ENCODE data around the gene ASCL3. TPM values are rescaled to one million over a fixed set of nuclear protein-coding genes. Genes with fewer than 3 reads are reported as not detected.
"Not testable (repeated sequence)": the region's sequence is repeated elsewhere in the genome, so short reads cannot be mapped to it uniquely, and the experiment has no call there.

Gene ASCL3
- total and polyA plus RNA-seq, 4 experiments from 2014 or later: not detected

DNA sequence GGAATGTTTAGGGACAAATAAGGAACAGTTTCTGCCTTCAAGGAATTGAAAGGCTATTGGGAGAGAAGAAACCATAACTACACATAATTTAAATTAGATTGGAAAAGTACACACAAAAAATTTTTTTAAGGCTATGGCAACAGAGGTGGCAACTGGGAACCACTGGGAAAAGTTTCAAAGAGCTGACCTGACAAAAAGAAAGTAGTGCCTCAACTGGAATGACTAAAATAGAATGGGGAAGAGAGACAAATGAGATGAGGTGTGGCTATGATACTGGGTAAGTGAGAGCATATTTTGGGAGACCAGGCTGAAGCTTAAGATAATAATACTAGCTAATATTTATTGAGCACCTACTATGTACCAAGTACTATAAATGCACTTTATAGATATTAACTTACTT lies 34.7 kb downstream of the ASCL3 start:
- POLR2A ChIA-PET (ENCODE audit: partially characterized antibody): interaction anchor here (1.0 kb wide), 1 partner anchor 219 kb away, joined by 5 read pairs; no protein-coding TSS in a partner anchor

DNA sequence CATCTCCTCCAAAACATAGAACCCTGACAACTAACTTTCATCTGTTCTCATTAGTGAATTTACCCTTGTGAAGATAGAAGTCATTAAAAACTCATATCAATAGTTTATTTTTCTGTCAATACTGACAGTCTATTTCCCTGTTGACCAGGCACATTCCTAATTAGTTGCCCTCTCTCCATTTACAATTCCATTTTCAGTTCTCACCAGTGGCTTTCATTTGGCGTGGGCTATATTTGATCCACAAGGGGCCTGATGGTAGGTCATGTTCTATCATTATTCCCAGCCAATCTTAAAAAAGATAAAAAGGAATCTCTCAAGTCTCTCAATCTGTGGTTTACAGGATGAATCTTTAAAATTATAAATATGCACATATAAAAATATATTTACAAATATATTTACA lies 35.7 kb downstream of the ASCL3 start:
- ChIA-PET POLR2A (ENCODE audit: partially characterized antibody) (no interaction called here), CTCF (ENCODE audit: partially characterized antibody) (no interaction called here)

More for the DNA sequence above, 34.7 kb downstream of the ASCL3 start:
- Mint-ChIP-seq H3K27me3 (peaks cover 0 to 4% of the 10 kb centered on the region in 2 donors), H3K36me3 (peaks cover 0 to 2% of the 10 kb centered on the region in 2 donors), H3K27ac (peak overlapping the region in 2 of 7 donors; percentile 4 to 64), H3K4me3 (peak overlapping the region in 3 of 8 donors; percentile 6 to 32 (median 14)), H3K4me1 (peaks cover 11 to 41% (median 25%) of the 10 kb centered on the region in 4 donors), H3K9me3 (no peaks in the 10 kb centered on the region)
- Histone ChIP-seq H3K4me1 (ENCODE audit: insufficient read depth, low read length) (peaks cover 21% of the 10 kb centered on the region), H3K36me3 (ENCODE audit: insufficient read depth, low read length) (no peaks in the 10 kb centered on the region), H3K9me3 (ENCODE audit: control insufficient read depth in 1 of 2, low read length in 2 of 2) (no peaks in the 10 kb centered on the region), H3K27ac (ENCODE audit: low read depth, low read length) (no peak overlapping the region), H3K27me3 (ENCODE audit: insufficient read depth, low read length) (no peaks in the 10 kb centered on the region), H3K4me3 (ENCODE audit: low read length in 2 of 2) (no peak overlapping the region)
- no peak for DNase-seq
- intact Hi-C loops (cut with micrococcal nuclease): no loop called here
- CTCF ChIA-PET (ENCODE audit: partially characterized antibody): interaction anchor here (1.2 kb wide), 1 partner anchor 230 kb away, joined by 3 read pairs; no protein-coding TSS in a partner anchor

DNA sequence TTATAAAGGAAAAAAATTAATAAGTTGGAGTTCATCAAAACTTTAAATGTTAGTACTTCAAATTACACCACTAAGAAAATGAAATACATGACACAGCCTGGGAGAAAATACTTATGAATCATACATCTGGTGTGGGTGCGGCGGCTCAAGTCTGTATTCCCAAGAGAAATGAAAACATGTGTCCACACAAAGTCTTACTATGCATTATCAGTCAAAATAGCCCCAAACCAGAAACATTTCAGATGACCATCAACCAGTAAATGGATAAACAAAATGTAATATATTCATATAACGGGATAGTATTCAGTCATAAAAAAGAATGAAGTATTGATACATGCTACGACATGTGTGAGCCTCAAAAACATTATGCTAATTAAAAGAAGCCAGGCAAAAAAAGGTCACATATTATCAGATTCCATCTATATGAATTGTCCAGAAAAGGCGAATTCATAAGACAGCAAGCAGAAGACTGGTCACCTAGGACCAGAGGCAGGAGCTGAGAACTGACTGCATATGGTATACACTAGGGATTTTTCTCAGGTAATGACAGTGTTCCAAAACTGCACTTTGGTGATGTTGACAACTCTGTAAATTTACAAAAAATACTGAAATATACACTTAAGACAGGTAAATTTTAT lies 37.2 kb downstream of the ASCL3 start:
- no peak overlapping the region for H3K27ac Mint-ChIP-seq
- ChIA-PET CTCF (ENCODE audit: partially characterized antibody) (no interaction called here), POLR2A (ENCODE audit: partially characterized antibody) (no interaction called here)
- H3K27me3 Mint-ChIP-seq: peaks cover 0 to 4% of the 10 kb centered on the region in 2 donors
- H3K4me3 Mint-ChIP-seq: no peak overlapping the region
- Histone ChIP-seq H3K4me1 (ENCODE audit: insufficient read depth, low read length) (peaks cover 14% of the 10 kb centered on the region), H3K36me3 (ENCODE audit: insufficient read depth, low read length) (no peaks in the 10 kb centered on the region), H3K27ac (ENCODE audit: low read depth, low read length) (no peak overlapping the region), H3K27me3 (ENCODE audit: insufficient read depth, low read length) (no peaks in the 10 kb centered on the region), H3K9me3 (ENCODE audit: control insufficient read depth in 1 of 2, low read length in 2 of 2) (no peaks in the 10 kb centered on the region), H3K4me3 (ENCODE audit: low read length in 2 of 2) (no peak overlapping the region)
- peaks cover 10 to 35% (median 20%) of the 10 kb centered on the region in 4 donors for H3K4me1 Mint-ChIP-seq
- H3K9me3 Mint-ChIP-seq: peaks cover 0 to 11% (median 5%) of the 10 kb centered on the region in 8 donors
- DNase-seq: no peak
- H3K36me3 Mint-ChIP-seq: peaks cover 3 to 10% of the 10 kb centered on the region in 2 donors
- intact Hi-C loops (cut with micrococcal nuclease): no loop called here

More for the DNA sequence above, 35.7 kb downstream of the ASCL3 start:
- Mint-ChIP-seq H3K27ac (peak overlapping the region in 2 of 7 donors; percentile 0 to 2), H3K4me3 (peak overlapping the region in 2 of 8 donors; percentile 1 to 32), H3K27me3 (peaks cover 0 to 4% of the 10 kb centered on the region in 2 donors), H3K4me1 (peaks cover 10 to 36% (median 21%) of the 10 kb centered on the region in 4 donors), H3K9me3 (peaks cover 0 to 4% (median 0%) of the 10 kb centered on the region in 8 donors), H3K36me3 (peaks cover 2 to 4% of the 10 kb centered on the region in 2 donors)
- Histone ChIP-seq H3K4me1 (ENCODE audit: insufficient read depth, low read length) (peaks cover 15% of the 10 kb centered on the region), H3K27ac (ENCODE audit: low read depth, low read length) (no peak overlapping the region), H3K4me3 (ENCODE audit: low read length in 2 of 2) (no peak overlapping the region), H3K9me3 (ENCODE audit: control insufficient read depth in 1 of 2, low read length in 2 of 2) (no peaks in the 10 kb centered on the region), H3K36me3 (ENCODE audit: insufficient read depth, low read length) (no peaks in the 10 kb centered on the region), H3K27me3 (ENCODE audit: insufficient read depth, low read length) (no peaks in the 10 kb centered on the region)
- no peak for DNase-seq
- intact Hi-C loops (cut with micrococcal nuclease): no loop called here

DNA sequence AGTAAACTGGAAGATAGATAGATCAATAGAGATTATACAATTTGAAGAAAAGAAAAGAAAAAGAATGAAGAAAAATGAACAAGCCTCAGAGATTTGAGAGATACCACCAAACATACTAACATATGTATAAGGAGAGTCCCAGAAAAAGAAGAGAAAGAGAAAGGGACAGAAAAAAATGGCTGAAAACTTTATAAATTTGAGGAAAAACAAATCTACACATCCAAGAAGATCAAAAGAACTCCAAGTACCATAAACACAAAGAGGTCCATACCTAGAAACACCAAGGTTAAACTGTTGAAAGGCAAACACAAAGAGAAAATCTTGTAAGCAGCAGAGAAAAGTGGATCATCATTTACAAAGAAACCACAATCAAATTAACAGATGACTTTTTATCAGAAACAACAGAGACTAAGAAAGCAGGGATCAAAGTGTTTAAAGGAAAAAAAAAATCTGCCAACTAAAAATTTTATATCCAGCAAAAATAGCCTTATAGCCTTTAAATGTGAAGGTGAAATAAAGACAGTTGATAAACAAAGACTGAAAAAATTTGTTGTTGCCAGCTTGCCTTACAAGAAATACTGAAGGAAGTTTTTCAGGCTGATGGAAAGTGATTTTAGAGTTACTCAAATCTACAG lies 43.6 kb downstream of the ASCL3 start:
- Histone ChIP-seq H3K27me3 (ENCODE audit: insufficient read depth, low read length) (no peaks in the 10 kb centered on the region), H3K36me3 (ENCODE audit: insufficient read depth, low read length) (no peaks in the 10 kb centered on the region), H3K9me3 (ENCODE audit: control insufficient read depth in 1 of 2, low read length in 2 of 2) (peaks cover 0 to 13% of the 10 kb centered on the region in 2 donors), H3K27ac (ENCODE audit: low read depth, low read length) (no peak overlapping the region), H3K4me1 (ENCODE audit: insufficient read depth, low read length) (no peaks in the 10 kb centered on the region), H3K4me3 (ENCODE audit: low read length in 2 of 2) (no peak overlapping the region)
- no peak for DNase-seq
- intact Hi-C loops (cut with micrococcal nuclease): no loop called here
- Mint-ChIP-seq H3K27me3 (peaks cover 0 to 4% of the 10 kb centered on the region in 2 donors), H3K4me3 (no peak overlapping the region), H3K36me3 (peaks cover 12 to 18% of the 10 kb centered on the region in 2 donors), H3K27ac (no peak overlapping the region), H3K9me3 (peaks cover 4 to 39% (median 29%) of the 10 kb centered on the region in 8 donors), H3K4me1 (no peaks in the 10 kb centered on the region)
- POLR2A ChIA-PET (ENCODE audit: partially characterized antibody): no interaction called here
- CTCF ChIA-PET (ENCODE audit: partially characterized antibody): no interaction called here

DNA sequence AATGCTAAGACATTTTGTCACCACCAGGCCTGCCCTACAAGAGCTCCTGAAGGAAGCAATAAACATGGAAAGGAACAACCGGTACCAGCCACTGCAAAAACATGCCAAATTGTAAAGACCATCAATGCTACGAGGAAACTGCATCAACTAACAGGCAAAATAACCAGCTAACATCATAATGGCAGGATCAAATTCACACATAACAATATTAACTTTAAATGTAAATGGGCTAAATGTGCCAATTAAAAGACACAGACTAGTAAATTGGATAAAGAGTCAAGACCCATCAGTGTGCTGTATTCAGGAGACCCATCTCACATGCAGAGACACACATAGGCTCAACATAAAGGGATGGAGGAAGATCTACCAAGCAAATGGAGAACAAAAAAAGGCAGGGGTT lies 51.6 kb downstream of the ASCL3 start:
- Mint-ChIP-seq H3K27me3 (peaks cover 15 to 18% of the 10 kb centered on the region in 2 donors), H3K9me3 (peaks cover 3 to 39% (median 20%) of the 10 kb centered on the region in 8 donors)
- DNase-seq; H3K4me3 ChIP-seq (ENCODE audit: low read length in 2 of 2); H3K4me1 Mint-ChIP-seq; CTCF ChIA-PET (ENCODE audit: partially characterized antibody); H3K4me1 ChIP-seq (ENCODE audit: insufficient read depth, low read length); intact Hi-C loops (cut with micrococcal nuclease); H3K4me3 Mint-ChIP-seq; H3K36me3 ChIP-seq (ENCODE audit: insufficient read depth, low read length); H3K9me3 ChIP-seq (ENCODE audit: control insufficient read depth in 1 of 2, low read length in 2 of 2); H3K27ac ChIP-seq (ENCODE audit: low read depth, low read length); H3K27ac Mint-ChIP-seq; H3K27me3 ChIP-seq (ENCODE audit: insufficient read depth, low read length); H3K36me3 Mint-ChIP-seq; POLR2A ChIA-PET (ENCODE audit: partially characterized antibody): not testable (repeated sequence)

Other genes with a start within 250 kb of the ASCL3 start
- gene AKIP1, start 31.8 kb downstream of the ASCL3 start, total RNA-seq: 10 to 100 TPM; 13.3 to 14.5 TPM
- 10 to 100 TPM; 16.5 to 20.2 TPM for gene AKIP1, start 31.8 kb downstream of the ASCL3 start, polyA plus RNA-seq
- not detected for gene C11orf16, start 10.1 kb downstream of the ASCL3 start, total RNA-seq
- under 1 TPM in 1 of 2 donors, not detected in 1; 0.10 TPM for gene C11orf16, start 10.1 kb downstream of the ASCL3 start, polyA plus RNA-seq
- 10 to 100 TPM; 36.8 to 38.9 TPM for gene TMEM9B, start 21.4 kb upstream of the ASCL3 start, total RNA-seq
- gene TMEM9B, start 21.4 kb upstream of the ASCL3 start, polyA plus RNA-seq: 100 to 1,000 TPM in 1 of 2 donors, 10 to 100 TPM in 1; 97.6 to 164 TPM
- gene NRIP3, start 61.0 kb upstream of the ASCL3 start, total RNA-seq: 1 to 10 TPM; 1.5 to 1.7 TPM
- under 1 TPM; 0.63 to 0.99 TPM for gene NRIP3, start 61.0 kb upstream of the ASCL3 start, polyA plus RNA-seq
- gene SCUBE2, start 148.6 kb upstream of the ASCL3 start, total RNA-seq: under 1 TPM in 1 of 2 experiments, not detected in 1; 0.64 TPM
- gene SCUBE2, start 148.6 kb upstream of the ASCL3 start, polyA plus RNA-seq: not detected